Adrenal gland (tissue), 12 donors: ENCODE data around the gene DAAM2. TPM values are rescaled to one million over a fixed set of nuclear protein-coding genes. Genes with fewer than 3 reads are reported as not detected.
A peak's percentile ranks its signal among the peaks of the same experiment; 100 is the strongest.

Source experiments
- DNase-seq, 7 donors: peaks; one replicate each; pipeline ENCODE4 v3.0.0-alpha.2; 2019 to 2020
- H3K27ac ChIP-seq, 5 donors: fragments of 200-600 bp; sonication (generic) in 4 of 5; 1 replicate in 3 of 5; 2 replicates in 2 of 5; pipeline versions ENCODE4 v1.5.1 to v1.8.0; 2016 to 2020; ENCODE audit warnings: mild to moderate bottlenecking in 1 of 5
- H3K27me3 ChIP-seq: fragments of 200-600 bp; 2 replicates; pipeline ENCODE4 v1.8.0; 2021
- H3K36me3 ChIP-seq, 2 donors: fragments of 200-600 bp; replicated peaks in 1 of 2; 1 replicate in 1 of 2; 2 replicates in 1 of 2; pipeline versions ENCODE4 v1.5.1 to v1.8.0; 2018 to 2022
- H3K4me1 ChIP-seq, 2 donors: fragments of 200-600 bp; replicated peaks in 1 of 2; 1 replicate in 1 of 2; 2 replicates in 1 of 2; pipeline versions ENCODE4 v1.5.1 to v1.8.0; 2018 to 2021
- H3K4me3 ChIP-seq, 4 donors: fragments of 200-600 bp; sonication (generic) in 3 of 4; one replicate each; pipeline ENCODE4 v1.5.1; 2016 to 2018
- H3K9me3 ChIP-seq, 3 donors: fragments of 200-600 bp; sonication (generic) in 1 of 3; replicated peaks in 1 of 3; 1 replicate in 2 of 3; 2 replicates in 1 of 3; pipeline versions ENCODE4 v1.5.1 to v1.8.0; 2016 to 2021
- POLR2A ChIP-seq, 2 donors: fragments of 450-650 bp; IDR thresholded peaks; one replicate each; pipeline ENCODE4 v1.6.1; 2017; ENCODE audit warnings: antibody characterized with exemption in 2 of 2, mild to moderate bottlenecking in 2 of 2, moderate library complexity in 1 of 2
- WGBS, 4 donors: extraction: QIAGEN DNeasy Blood & Tissue Kit in 2 of 4; methylation state at CpG; one replicate each; pipeline versions ENCODE4 v1.1.5 to v1.1.7; 2013 to 2017; 5-methylcytosine and 5-hydroxymethylcytosine counted together
- intact Hi-C, 2 donors: fragments of 100-400 bp; cut with DNase I; formaldehyde crosslinking; loops; one replicate each; pipeline versions ENCODE4 v1.14.1 to v1.15.0; 2022 to 2023
- polyA plus RNA-seq, 3 donors: library from polyadenylated mRNA; stranded (reverse); fragments of 200-250 nt in 2 of 3; fragments of 350-450 nt in 1 of 3; fragmentation: Illumina TruSeq in 1 of 3; extraction: RNeasy Lipid Tissue Mini Kit (QIAGEN cat#74804) in 1 of 3; gene quantifications; one replicate each; pipeline ENCODE4 v1.2.3, GENCODE V29; 2013 to 2014
- total RNA-seq, 9 donors: library from RNA; depleted of rRNA in 4 of 9; stranded (reverse); fragments of >200 nt in 4 of 9; fragments of 120-200 nt in 1 of 9; fragmentation: NEBNext Ultra II Directional in 1 of 9; extraction: Animal tissue kit (Norgen Biotek cat#: 25700) in 1 of 9; gene quantifications; one replicate each; pipeline versions ENCODE4 v1.1.0 to v1.2.4, GENCODE V29; 2013 to 2023
- TF ChIP-seq, protein P1 (sequence below), 6 experiments: fragments of 450-650 bp in 4 of 6; fragments of 200-600 bp in 2 of 6; sonication (generic) in 1 of 6; IDR thresholded peaks; 1 replicate in 5 of 6; 2 replicates in 1 of 6; pipeline versions ENCODE4 v1.5.1 to v1.8.0; 2016 to 2021; ENCODE audit warnings: antibody characterized with exemption in 6 of 6, mild to moderate bottlenecking in 2 of 6, moderate library complexity in 1 of 6
- donor health status: healthy with polysubstance abuse.
- donor health status: Bipolar disorder and iron deficiency.
- donor health status: DM: yes; HTN: yes; CAD: no.
- donor health status: DM: no; HTN: no; CAD: no.
- donor health status: DM: no; HTN: no; CAD: no.
- donor health status: DM: yes; HTN: yes; CAD: no.

DAAM2 gene
- total and polyA plus RNA-seq, 12 donors, result 28.1 to 72.1 (median 53.2) TPM

DNA sequence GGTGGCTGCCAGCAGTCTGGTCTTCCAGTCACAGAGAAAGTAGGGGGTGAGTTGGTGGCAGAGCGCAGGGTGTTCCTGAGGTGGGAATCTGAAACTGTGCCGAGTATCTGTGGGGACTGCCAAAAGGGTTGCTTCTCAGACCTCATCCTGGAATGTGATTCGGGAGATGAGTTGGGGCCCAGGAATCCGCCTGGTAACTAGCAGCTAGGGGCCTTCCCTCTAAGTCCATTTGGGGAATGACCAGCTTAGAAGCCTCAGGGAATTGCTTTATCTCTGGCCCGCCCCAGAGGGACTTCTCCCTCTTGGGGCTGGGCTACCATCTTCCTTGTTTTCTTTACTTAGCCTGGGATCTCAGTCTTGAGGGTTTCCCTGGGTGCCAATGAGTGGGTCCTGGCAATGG, 92.5 kb downstream of the DAAM2 start:
- WGBS, 4 donors, result 64 to 82% (median 70%) methylated on average over 3 to 5 of the region's 5 CpGs
- intact Hi-C loops, result loop anchor here in 1 of 2 donors (10.0 kb wide), 1 partner anchor 520 kb away; no protein-coding TSS in a partner anchor
- peak overlapping the region in 2 of 5 donors; percentile 1 to 49 for H3K27ac ChIP-seq
- H3K27me3 ChIP-seq, result no peaks in the 10 kb centered on the region
- H3K4me1 ChIP-seq, result peaks cover 0 to 3% of the 10 kb centered on the region in 2 donors
- peaks cover 0 to 14% of the 10 kb centered on the region in 2 donors for H3K36me3 ChIP-seq
- no peaks in the 10 kb centered on the region for H3K9me3 ChIP-seq
- no peak for DNase-seq
- TF ChIP-seq, protein P1, sequence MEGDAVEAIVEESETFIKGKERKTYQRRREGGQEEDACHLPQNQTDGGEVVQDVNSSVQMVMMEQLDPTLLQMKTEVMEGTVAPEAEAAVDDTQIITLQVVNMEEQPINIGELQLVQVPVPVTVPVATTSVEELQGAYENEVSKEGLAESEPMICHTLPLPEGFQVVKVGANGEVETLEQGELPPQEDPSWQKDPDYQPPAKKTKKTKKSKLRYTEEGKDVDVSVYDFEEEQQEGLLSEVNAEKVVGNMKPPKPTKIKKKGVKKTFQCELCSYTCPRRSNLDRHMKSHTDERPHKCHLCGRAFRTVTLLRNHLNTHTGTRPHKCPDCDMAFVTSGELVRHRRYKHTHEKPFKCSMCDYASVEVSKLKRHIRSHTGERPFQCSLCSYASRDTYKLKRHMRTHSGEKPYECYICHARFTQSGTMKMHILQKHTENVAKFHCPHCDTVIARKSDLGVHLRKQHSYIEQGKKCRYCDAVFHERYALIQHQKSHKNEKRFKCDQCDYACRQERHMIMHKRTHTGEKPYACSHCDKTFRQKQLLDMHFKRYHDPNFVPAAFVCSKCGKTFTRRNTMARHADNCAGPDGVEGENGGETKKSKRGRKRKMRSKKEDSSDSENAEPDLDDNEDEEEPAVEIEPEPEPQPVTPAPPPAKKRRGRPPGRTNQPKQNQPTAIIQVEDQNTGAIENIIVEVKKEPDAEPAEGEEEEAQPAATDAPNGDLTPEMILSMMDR (IDR thresholded peaks at IDR 0.05), result no peak
- TF ChIP-seq POLR2A (IDR thresholded peaks at IDR 0.05), result no peak
- H3K4me3 ChIP-seq, result no peak overlapping the region

DNA sequence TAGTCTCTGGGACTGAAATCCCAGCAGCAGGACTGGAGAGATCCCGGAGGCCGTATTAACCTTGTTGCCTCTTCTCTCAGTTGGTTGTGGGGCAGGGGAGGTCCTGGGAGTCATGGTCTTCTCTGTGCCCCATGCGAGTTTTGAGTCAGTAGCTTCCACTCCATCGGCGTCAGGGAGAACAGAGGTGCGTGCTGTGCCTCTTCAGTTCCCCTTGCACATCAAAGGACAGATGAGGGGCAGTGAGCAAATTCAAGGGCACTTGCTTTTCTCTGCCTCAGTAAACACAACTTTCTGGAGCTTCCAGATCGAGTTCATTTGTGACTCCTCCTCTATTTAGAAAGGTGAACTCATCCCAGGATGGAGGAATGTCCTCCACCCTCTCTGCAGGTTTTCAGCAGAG, 93.5 kb downstream of the DAAM2 start:
- Histone ChIP-seq H3K4me1 (no peaks in the 10 kb centered on the region), H3K27ac (peak overlapping the region in 1 of 5 donors; percentile 77), H3K36me3 (peaks cover 0 to 8% of the 10 kb centered on the region in 2 donors), H3K9me3 (no peaks in the 10 kb centered on the region), H3K27me3 (no peaks in the 10 kb centered on the region), H3K4me3 (no peak overlapping the region)
- intact Hi-C loops, result loop anchor here in 1 of 2 donors (10.0 kb wide), 1 partner anchor 521 kb away; no protein-coding TSS in a partner anchor
- TF ChIP-seq POLR2A (IDR thresholded peaks at IDR 0.05), result no peak
- TF ChIP-seq, protein P1 (IDR thresholded peaks at IDR 0.05), result no peak
- DNase-seq, result no peak
- 84 to 94% (median 90%) methylated on average over 6 to 7 of the region's 7 CpGs for WGBS, 4 donors

DNA sequence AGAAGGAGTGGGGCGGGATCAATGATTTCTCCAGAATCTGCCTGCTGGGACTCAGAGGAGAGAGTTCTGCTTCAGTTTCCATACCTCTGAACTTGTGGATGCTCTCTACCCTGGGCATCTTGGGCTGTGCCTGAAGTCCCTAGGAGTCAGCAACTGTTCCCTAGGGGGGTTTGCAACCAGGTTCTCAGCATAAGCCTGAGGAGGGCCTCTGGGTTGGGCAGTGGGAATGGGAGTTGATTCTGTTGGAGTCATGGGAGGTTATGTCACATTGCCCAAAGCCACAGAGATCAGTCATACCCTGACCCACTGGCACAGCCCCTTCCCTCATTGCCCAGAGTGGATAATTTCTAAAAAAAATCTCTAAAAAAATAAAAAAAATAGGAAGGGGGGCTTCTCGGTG, 94.7 kb downstream of the DAAM2 start:
- no peak overlapping the region for H3K4me3 ChIP-seq
- 49 to 90% (median 65%) methylated on average over 1 to 2 of the region's 2 CpGs for WGBS, 4 donors
- H3K4me1 ChIP-seq, result no peaks in the 10 kb centered on the region
- H3K27me3 ChIP-seq, result no peaks in the 10 kb centered on the region
- H3K27ac ChIP-seq, result peak overlapping the region in 3 of 5 donors; percentile 13 to 77 (median 58)
- H3K9me3 ChIP-seq, result no peaks in the 10 kb centered on the region
- H3K36me3 ChIP-seq, result peaks cover 0 to 11% of the 10 kb centered on the region in 2 donors
- intact Hi-C loops, result loop anchor here in 1 of 2 donors (10.0 kb wide), 1 partner anchor 522 kb away; no protein-coding TSS in a partner anchor
- TF ChIP-seq, protein P1 (IDR thresholded peaks at IDR 0.05), result no peak
- TF ChIP-seq POLR2A (IDR thresholded peaks at IDR 0.05), result no peak
- no peak for DNase-seq

DNA sequence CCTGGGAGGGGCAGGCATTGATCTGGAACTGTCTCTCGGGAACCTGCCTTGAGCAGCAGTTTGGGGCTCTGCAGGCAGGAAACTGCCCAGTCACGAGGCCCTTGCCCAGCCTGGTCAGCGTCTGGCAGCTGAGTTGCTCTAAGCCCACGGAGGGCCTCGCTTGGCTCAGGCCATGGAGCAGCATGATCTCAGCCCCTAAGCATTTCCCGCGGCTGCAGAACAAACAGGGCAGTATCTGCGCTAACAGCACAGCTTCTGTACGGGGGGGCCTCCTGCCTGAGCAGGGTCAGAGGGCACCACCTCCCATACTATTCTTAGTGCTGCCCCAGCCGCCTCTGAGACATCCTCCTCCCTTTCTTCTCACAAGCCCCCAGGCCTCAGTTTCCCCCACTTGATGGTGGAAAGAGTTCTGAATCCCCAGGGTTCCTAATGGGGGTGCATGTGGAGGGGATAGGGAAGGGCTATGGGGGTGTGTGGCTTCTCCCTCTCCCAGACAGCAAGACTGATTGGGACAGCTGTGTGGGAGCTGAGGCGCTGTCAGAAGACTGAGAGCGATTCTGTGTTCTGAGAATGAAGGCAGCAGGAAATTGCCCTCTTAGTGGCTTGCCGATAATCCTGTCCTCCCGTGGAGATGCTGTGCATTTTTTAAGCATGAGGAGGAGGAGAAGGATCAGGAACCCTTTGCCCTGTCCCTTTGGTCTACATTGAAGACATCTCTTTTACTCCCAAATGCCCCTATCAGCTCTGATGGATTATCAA, 95.7 kb downstream of the DAAM2 start:
- TF ChIP-seq POLR2A (IDR thresholded peaks at IDR 0.05), result no peak
- TF ChIP-seq, protein P1 (IDR thresholded peaks at IDR 0.05), result no peak
- WGBS, 4 donors, result 54 to 68% (median 63%) methylated on average over 4 to 14 of the region's 14 CpGs
- no peak overlapping the region for H3K4me3 ChIP-seq
- peaks cover 0 to 13% of the 10 kb centered on the region in 2 donors for H3K36me3 ChIP-seq
- intact Hi-C loops, result loop anchor here in 1 of 2 donors (10.0 kb wide), 1 partner anchor 523 kb away; no protein-coding TSS in a partner anchor
- no peaks in the 10 kb centered on the region for H3K9me3 ChIP-seq
- peak; percentile 39 to 78 (median 54) for DNase-seq
- H3K27ac ChIP-seq, result peak overlapping the region in 2 of 5 donors; percentile 58 to 77
- no peaks in the 10 kb centered on the region for H3K4me1 ChIP-seq
- no peaks in the 10 kb centered on the region for H3K27me3 ChIP-seq
